AG04450 (cell line): Measurements from ENCODE around the gene MTMR3. TPM values are rescaled to one million over a fixed set of nuclear protein-coding genes. Genes with fewer than 3 reads are reported as not detected.

ENCODE experiments used
- CTCF ChIA-PET: fragments of 300-600, 350-600 bp; formaldehyde crosslinking; extraction: SDS; loops from one replicate; lab custom pipeline; 2022; ENCODE audit warnings: antibody characterized with exemption, inconsistent platforms; lab: Charles Lee
- POLR2A ChIA-PET: fragments of 350-600 bp; formaldehyde crosslinking; extraction: SDS; loops from one replicate; lab custom pipeline; 2021; ENCODE audit warnings: antibody characterized with exemption, inconsistent platforms; lab: Yijun Ruan, JAX
- DNase-seq: peaks from one replicate; pipeline ENCODE4 v3.0.0-alpha.2; 2011; ENCODE audit warnings: low read depth, low spot score
- H3K27ac ChIP-seq: one replicate; pipeline ENCODE4 v1.5.1; 2012; ENCODE audit warnings: low read depth, low read length, control low read depth
- H3K27me3 ChIP-seq: one replicate; pipeline ENCODE4 v1.6.0; 2012; ENCODE audit warnings: low read length; ENCODE audit not compliant: control insufficient read depth, insufficient read depth
- H3K4me3 ChIP-seq: 2 replicates; pipeline ENCODE4 v1.5.1; 2011; ENCODE audit warnings: mild to moderate bottlenecking, low read depth, low read length, control low read depth
- H3K9me3 ChIP-seq: 2 replicates; pipeline ENCODE4 v1.5.1; 2012; ENCODE audit warnings: low read length; ENCODE audit not compliant: control insufficient read depth, insufficient read depth
- CTCF ChIP-seq: IDR thresholded peaks from 2 replicates; pipeline ENCODE4 v1.5.1; 2011; ENCODE audit warnings: low read depth, low read length, control low read depth, inconsistent platforms
- polyA plus RNA-seq: library from polyadenylated mRNA; depleted of rRNA; stranded (reverse); fragments of >200 nt; gene quantifications from 2 replicates; pipeline ENCODE4 v1.2.3, GENCODE V29; 2011

Gene MTMR3
- polyA plus RNA-seq, 1 experiment = 27.8 TPM

DNA sequence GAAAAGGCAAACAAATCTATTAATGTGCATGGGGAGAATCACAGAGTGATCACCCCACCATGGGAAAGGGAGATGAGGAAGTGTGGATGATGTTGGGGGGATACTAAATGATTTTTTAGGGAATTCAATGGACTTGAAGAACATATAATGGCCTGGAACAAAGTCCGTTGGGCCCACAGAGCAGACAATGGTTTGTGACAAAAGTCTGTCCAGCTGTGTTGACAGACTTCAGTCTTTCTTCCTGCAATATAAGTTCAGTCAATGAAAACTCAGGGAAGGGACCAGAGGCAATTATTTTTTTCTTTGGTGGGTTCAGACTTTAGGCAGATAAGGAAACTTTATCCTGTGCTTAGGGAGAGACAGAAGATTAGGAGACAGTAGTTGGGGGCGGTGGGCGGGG, 179.3 kb downstream of the MTMR3 start:
- POLR2A ChIA-PET = no interaction called here

DNA sequence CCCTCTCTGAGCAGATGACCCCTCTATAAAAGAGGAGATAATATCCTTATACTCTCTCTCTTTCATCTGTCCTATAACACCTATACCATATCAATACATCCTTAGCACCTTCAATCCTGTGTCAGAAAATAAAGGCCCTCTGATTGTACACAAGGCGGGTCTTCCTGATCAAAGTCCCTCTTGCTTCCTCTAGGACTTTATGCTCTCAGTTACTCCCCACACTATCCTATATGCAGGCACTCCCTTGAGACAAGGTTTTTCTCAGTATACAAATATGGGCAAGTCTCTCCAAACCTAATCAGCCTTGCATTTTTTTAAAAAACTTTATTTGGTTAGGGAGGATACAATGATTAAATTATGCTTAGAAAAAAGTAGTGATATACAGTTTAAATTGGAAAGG, 180.0 kb downstream of the MTMR3 start:
- DNase-seq = no peak
- CTCF ChIA-PET = no interaction called here
- POLR2A ChIA-PET = no interaction called here
- peaks cover 5% of the 10 kb centered on the region; the same call in 1 of the 2 replicates for H3K9me3 ChIP-seq
- H3K4me3 ChIP-seq = no peak overlapping the region
- no peak for TF ChIP-seq CTCF
- H3K27me3 ChIP-seq = peaks cover 6% of the 10 kb centered on the region
- no peak overlapping the region for H3K27ac ChIP-seq

More for the DNA sequence above, 179.3 kb downstream of the MTMR3 start:
- H3K9me3 ChIP-seq = peaks cover 8% of the 10 kb centered on the region
- H3K4me3 ChIP-seq = no peak overlapping the region
- DNase-seq = no peak
- H3K27me3 ChIP-seq = peaks cover 6% of the 10 kb centered on the region
- CTCF ChIA-PET = no interaction called here
- no peak for TF ChIP-seq CTCF
- H3K27ac ChIP-seq = no peak overlapping the region

DNA sequence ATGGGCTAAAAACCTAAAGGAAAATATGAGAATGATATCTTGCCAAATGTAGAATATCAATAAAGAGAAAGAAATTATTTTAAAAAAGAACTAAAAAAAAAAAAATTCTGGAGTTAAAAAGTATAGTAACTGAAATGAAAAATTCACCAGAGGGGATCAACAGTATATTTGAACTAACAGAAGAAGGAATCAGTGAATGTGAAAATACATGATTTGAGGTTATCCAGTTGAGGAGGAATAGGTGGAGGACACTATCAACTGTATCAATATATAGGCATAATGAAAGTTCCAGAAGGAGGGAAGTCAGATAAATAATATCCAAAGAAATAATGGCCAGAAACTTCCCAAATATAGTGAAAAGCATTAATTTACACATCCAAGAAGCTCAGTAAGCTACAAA, 181.2 kb downstream of the MTMR3 start:
- ChIA-PET CTCF (no interaction called here), POLR2A (no interaction called here)
- no peak for DNase-seq
- H3K27me3 ChIP-seq = peaks cover 6% of the 10 kb centered on the region
- no peak overlapping the region for H3K4me3 ChIP-seq
- no peak overlapping the region for H3K27ac ChIP-seq
- H3K9me3 ChIP-seq = peaks cover 5% of the 10 kb centered on the region; the same call in 1 of the 2 replicates
- TF ChIP-seq CTCF = no peak

GRCh38 chr22:30073743-30074142, 190.8 kb downstream of the MTMR3 start:
- TF ChIP-seq CTCF = no peak
- no peak overlapping the region for H3K4me3 ChIP-seq
- H3K27me3 ChIP-seq = peaks cover 18% of the 10 kb centered on the region
- CTCF ChIA-PET = no interaction called here
- DNase-seq = no peak
- POLR2A ChIA-PET = no interaction called here
- no peaks in the 10 kb centered on the region for H3K9me3 ChIP-seq
- H3K27ac ChIP-seq = no peak overlapping the region

GRCh38 chr22:30074147-30074546, 191.2 kb downstream of the MTMR3 start:
- Histone ChIP-seq H3K4me3 (no peak overlapping the region), H3K27ac (no peak overlapping the region), H3K9me3 (no peaks in the 10 kb centered on the region), H3K27me3 (peaks cover 18% of the 10 kb centered on the region)
- ChIA-PET POLR2A (no interaction called here), CTCF (no interaction called here)
- DNase-seq = no peak
- no peak for TF ChIP-seq CTCF
